Measurements from ENCODE around the gene PPP1R11. TPM values are rescaled to one million over a fixed set of nuclear protein-coding genes. Genes with fewer than 3 reads are reported as not detected.
A peak's percentile ranks its signal among the peaks of the same experiment; 100 is the strongest.

The PPP1R11 gene
- total RNA-seq, 5 donors from 2014 or later (not counting 1 experiment from before 2014, with no cell fraction given), result 47.2 to 61.4 (median 55.6) TPM

DNA sequence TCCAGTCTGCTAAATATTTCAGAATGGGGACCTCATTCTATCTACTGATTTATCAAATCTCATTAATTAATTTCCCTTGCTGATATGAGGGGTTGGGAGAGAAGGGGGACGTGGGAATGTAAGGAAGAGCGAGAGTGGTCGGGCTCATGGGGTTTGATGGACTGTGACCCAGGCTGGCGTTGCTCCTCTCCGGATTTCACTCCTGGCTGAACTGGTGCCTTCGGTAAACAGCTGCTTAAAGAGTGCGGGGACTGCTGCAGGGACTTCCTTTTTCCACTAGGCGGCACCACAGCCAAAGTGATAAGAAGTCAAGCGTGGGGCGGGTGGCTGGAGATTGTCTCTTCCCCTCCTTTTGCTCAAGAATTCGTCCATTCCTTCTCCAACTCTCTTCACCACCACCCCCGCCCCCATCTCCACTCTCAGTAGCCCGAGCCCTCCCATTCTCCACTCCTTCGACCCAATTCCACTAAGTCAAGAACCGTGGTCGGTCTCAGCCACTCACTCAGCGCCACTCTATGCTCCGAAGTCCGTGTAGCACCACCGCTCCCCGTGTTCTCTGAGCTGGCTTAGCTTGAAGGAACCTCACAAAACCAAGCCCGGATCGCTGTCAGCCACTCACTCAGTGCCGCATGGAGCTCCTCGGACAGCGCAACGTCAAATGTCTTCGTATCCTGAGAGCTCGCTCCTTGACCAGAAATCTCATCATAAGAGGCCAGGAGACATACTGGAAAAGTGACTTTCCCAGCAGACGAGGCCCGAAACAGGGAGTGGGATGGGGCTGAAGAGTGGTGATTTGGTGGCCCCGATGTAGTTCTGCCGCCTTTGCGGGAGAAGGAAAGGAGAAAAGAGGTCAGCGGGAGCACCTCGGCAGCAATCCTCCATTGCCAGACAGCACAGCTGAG is 36.2 kb downstream of the PPP1R11 start:
- Mint-ChIP-seq H3K27me3 (peaks cover 28 to 48% of the 10 kb centered on the region in 2 donors), H3K9me3 (no peaks in the 10 kb centered on the region), H3K36me3 (no peaks in the 10 kb centered on the region), H3K4me1 (peaks cover 38 to 47% (median 42%) of the 10 kb centered on the region in 3 donors), H3K4me3 (peak overlapping the region; percentile 82 to 86 (median 84)), H3K27ac (peak overlapping the region; percentile 63 to 77)
- ChIA-PET POLR2A (no interaction called here), CTCF (interaction anchor here (0.6 to 3.5 kb wide), 19 partner anchors 9 to 1447 kb away, joined by 3 to 115 read pairs (median 4); no protein-coding TSS in a partner anchor)
- 9% methylated on average over 28 of the region's 36 CpGs for WGBS (ENCODE audit: insufficient coverage)
- Histone ChIP-seq H3K4me3 (ENCODE audit: control insufficient read depth in 1 of 2, extremely low read depth in 1 of 2, low read length in 1 of 2) (peak overlapping the region; percentile 51 to 86), H3K9me3 (no peaks in the 10 kb centered on the region), H3K27me3 (replicated peaks in 1 of 2; ENCODE audit: control insufficient read depth in 2 of 2, extremely low read depth in 1 of 2, insufficient read depth in 2 of 2, low read length in 1 of 2) (peaks cover 17 to 49% of the 10 kb centered on the region in 2 experiments), H3K4me1 (ENCODE audit: control insufficient read depth in 1 of 2, extremely low read depth in 1 of 2, insufficient read depth in 2 of 2, low read length in 2 of 2) (peaks cover 31 to 40% of the 10 kb centered on the region in 2 experiments), H3K36me3 (ENCODE audit: control insufficient read depth in 2 of 2, extremely low read depth in 1 of 2, insufficient read depth in 1 of 2, low read length in 1 of 2) (no peaks in the 10 kb centered on the region), H3K27ac (ENCODE audit: low read length) (peak overlapping the region; percentile 21)
- peak; percentile 83 to 90 (median 86) for ATAC-seq (replicated peaks in 1 of 4)
- DNase-seq, result peak; percentile 63 to 92 (median 78)

DNA sequence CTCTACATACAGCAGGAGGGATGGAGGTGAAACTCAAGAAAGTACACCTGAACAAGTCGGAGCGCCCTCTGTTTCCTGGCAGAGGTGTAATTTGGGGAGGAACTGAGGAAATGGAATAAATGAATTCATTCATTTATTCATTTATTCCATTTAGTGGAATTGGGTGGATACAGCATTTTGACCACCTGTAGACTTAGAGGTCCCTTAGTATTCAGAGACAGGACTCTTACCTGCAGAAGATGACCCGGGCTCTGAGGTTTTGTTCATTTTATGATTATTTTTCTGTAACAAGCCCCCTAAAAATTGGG is 36.8 kb downstream of the PPP1R11 start:
- DNase-seq (no peak), ATAC-seq (replicated peaks in 1 of 4) (no peak)
- no CpG with 5 or more reads among the region's 3 CpGs for WGBS (ENCODE audit: insufficient coverage)
- Histone ChIP-seq H3K4me1 (ENCODE audit: control insufficient read depth in 1 of 2, extremely low read depth in 1 of 2, insufficient read depth in 2 of 2, low read length in 2 of 2) (peaks cover 29 to 39% of the 10 kb centered on the region in 2 experiments), H3K27ac (ENCODE audit: low read length) (no peak overlapping the region), H3K27me3 (replicated peaks in 1 of 2; ENCODE audit: control insufficient read depth in 2 of 2, extremely low read depth in 1 of 2, insufficient read depth in 2 of 2, low read length in 1 of 2) (peaks cover 17 to 45% of the 10 kb centered on the region in 2 experiments), H3K4me3 (ENCODE audit: control insufficient read depth in 1 of 2, extremely low read depth in 1 of 2, low read length in 1 of 2) (peak overlapping the region; percentile 51 to 86), H3K9me3 (no peaks in the 10 kb centered on the region), H3K36me3 (ENCODE audit: control insufficient read depth in 2 of 2, extremely low read depth in 1 of 2, insufficient read depth in 1 of 2, low read length in 1 of 2) (no peaks in the 10 kb centered on the region)
- Mint-ChIP-seq H3K36me3 (no peaks in the 10 kb centered on the region), H3K27ac (no peak overlapping the region), H3K4me3 (peak overlapping the region; percentile 82 to 86 (median 84)), H3K4me1 (peaks cover 32 to 41% (median 37%) of the 10 kb centered on the region in 3 donors), H3K9me3 (no peaks in the 10 kb centered on the region), H3K27me3 (peaks cover 29 to 47% of the 10 kb centered on the region in 2 donors)
- ChIA-PET CTCF (interaction anchor here (0.6 to 3.5 kb wide), 19 partner anchors 9 to 1447 kb away, joined by 3 to 115 read pairs (median 4); no protein-coding TSS in a partner anchor), POLR2A (no interaction called here)

DNA sequence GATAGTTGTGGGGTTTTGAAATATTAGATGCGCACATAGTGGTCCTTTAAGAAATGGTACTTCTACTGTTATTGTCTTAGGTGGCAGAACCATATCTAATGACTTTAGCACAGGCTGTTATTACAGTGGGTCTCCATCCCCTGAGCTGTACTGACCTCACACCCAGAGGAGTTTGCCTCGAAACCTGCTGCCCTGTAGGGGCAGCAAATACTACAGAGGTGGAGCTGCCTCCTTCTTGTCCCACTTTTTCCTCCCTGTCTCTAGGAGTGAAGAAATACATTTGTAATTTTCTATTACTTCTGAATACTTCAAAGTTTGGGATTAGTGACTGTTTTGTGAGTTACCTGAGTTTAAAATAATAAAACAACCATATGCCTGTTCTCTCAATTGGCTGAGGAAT is 37.7 kb downstream of the PPP1R11 start:
- H3K4me1 Mint-ChIP-seq, result peaks cover 31 to 37% (median 36%) of the 10 kb centered on the region in 3 donors
- Histone ChIP-seq H3K9me3 (no peaks in the 10 kb centered on the region), H3K4me1 (ENCODE audit: control insufficient read depth in 1 of 2, extremely low read depth in 1 of 2, insufficient read depth in 2 of 2, low read length in 2 of 2) (peaks cover 26 to 39% of the 10 kb centered on the region in 2 experiments), H3K27me3 (replicated peaks in 1 of 2; ENCODE audit: control insufficient read depth in 2 of 2, extremely low read depth in 1 of 2, insufficient read depth in 2 of 2, low read length in 1 of 2) (peaks cover 12 to 50% of the 10 kb centered on the region in 2 experiments), H3K4me3 (ENCODE audit: control insufficient read depth in 1 of 2, extremely low read depth in 1 of 2, low read length in 1 of 2) (no peak overlapping the region), H3K36me3 (ENCODE audit: control insufficient read depth in 2 of 2, extremely low read depth in 1 of 2, insufficient read depth in 1 of 2, low read length in 1 of 2) (no peaks in the 10 kb centered on the region), H3K27ac (ENCODE audit: low read length) (no peak overlapping the region)
- no peak overlapping the region for H3K27ac Mint-ChIP-seq
- DNase-seq (no peak), ATAC-seq (replicated peaks in 1 of 4) (no peak)
- no CpG with 5 or more reads among the region's 2 CpGs for WGBS (ENCODE audit: insufficient coverage)
- ChIA-PET CTCF (interaction anchor here in 1 of 2 donors (0.6 to 3.5 kb wide), 3 partner anchors 21 to 296 kb away, joined by 4 to 115 read pairs (median 15); no protein-coding TSS in a partner anchor), POLR2A (interaction anchor here in 1 of 2 donors (0.6 kb wide), 1 partner anchor 8 kb away, joined by 3 read pairs; no protein-coding TSS in a partner anchor)
- no peaks in the 10 kb centered on the region for H3K9me3 Mint-ChIP-seq
- H3K27me3 Mint-ChIP-seq, result peaks cover 27 to 44% of the 10 kb centered on the region in 2 donors
- H3K4me3 Mint-ChIP-seq, result no peak overlapping the region
- H3K36me3 Mint-ChIP-seq, result no peaks in the 10 kb centered on the region

DNA sequence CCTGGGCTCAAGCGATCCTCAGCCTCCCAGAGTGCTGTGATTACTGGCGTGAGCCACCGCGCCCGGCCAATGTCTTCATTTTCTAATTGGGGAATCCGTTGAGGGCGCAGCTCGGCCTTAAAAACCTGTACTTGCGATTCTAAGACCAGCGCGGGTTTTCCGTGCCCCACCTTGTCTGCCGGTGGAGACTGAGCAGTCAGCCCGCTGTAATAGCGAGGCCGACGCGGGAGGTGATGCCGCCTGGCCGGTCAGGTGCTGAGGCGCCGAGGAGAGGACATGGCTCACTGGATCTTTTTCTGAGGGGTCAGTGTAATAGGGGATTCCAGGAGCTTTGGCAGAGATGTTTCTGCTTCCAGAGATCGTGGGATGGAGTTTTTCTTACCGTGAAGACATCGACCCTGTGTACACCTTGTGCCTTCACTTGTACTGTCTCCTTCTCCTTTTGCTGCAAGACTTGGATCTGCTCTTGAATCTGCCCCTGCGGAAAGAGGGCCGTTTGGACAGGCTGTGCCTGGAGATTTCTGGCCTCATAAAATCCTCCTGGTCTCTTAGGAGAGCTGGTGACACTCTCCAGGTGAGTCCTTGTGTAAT is 44.4 kb downstream of the PPP1R11 start:
- WGBS (ENCODE audit: insufficient coverage), result 64% methylated on average over 25 of the region's 27 CpGs
- H3K4me1 Mint-ChIP-seq, result peaks cover 0 to 8% (median 4%) of the 10 kb centered on the region in 3 donors
- ATAC-seq (replicated peaks in 1 of 4), result no peak
- H3K9me3 ChIP-seq, result no peaks in the 10 kb centered on the region
- H3K4me1 ChIP-seq (ENCODE audit: control insufficient read depth in 1 of 2, extremely low read depth in 1 of 2, insufficient read depth in 2 of 2, low read length in 2 of 2), result no peaks in the 10 kb centered on the region
- DNase-seq, result no peak
- H3K27ac Mint-ChIP-seq, result no peak overlapping the region
- ChIA-PET POLR2A (no interaction called here), CTCF (no interaction called here)
- H3K36me3 ChIP-seq (ENCODE audit: control insufficient read depth in 2 of 2, extremely low read depth in 1 of 2, insufficient read depth in 1 of 2, low read length in 1 of 2), result no peaks in the 10 kb centered on the region
- H3K36me3 Mint-ChIP-seq, result no peaks in the 10 kb centered on the region
- H3K9me3 Mint-ChIP-seq, result no peaks in the 10 kb centered on the region
- H3K27me3 ChIP-seq (replicated peaks in 1 of 2; ENCODE audit: control insufficient read depth in 2 of 2, extremely low read depth in 1 of 2, insufficient read depth in 2 of 2, low read length in 1 of 2), result peaks cover 12 to 44% of the 10 kb centered on the region in 2 experiments
- H3K4me3 ChIP-seq (ENCODE audit: control insufficient read depth in 1 of 2, extremely low read depth in 1 of 2, low read length in 1 of 2), result no peak overlapping the region
- no peak overlapping the region for H3K27ac ChIP-seq (ENCODE audit: low read length)
- H3K4me3 Mint-ChIP-seq, result no peak overlapping the region
- peaks cover 53 to 72% of the 10 kb centered on the region in 2 donors for H3K27me3 Mint-ChIP-seq

DNA sequence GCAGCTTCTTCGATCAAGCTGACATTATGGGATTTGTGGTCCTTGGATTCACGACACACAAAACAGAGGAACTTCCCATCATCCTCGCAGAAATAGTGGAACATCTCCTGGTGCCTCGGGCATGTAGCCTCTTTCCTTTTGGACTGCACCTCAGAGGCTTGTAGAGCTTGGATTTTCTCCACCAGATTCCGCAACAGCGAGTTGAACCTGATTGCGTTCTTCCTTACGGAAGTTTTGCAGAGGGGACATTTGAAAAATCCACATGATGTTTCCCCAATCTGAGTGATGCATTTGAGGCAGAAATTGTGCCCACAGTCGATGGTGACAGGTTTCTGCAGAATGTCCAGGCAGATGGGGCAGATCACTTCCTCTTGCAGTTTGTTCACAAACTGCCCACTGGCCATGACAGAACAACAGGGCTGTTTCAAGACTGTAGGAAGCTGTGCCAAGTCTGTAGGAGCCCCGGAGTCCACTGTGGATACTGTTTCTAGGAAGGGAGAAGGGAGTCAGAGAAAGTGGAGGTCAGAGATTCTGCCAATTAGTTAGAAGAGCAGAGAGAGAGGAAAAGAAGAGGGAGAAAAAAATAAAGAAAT is 45.5 kb downstream of the PPP1R11 start:
- CTCF ChIA-PET, result no interaction called here
- H3K27me3 Mint-ChIP-seq, result peaks cover 52 to 67% of the 10 kb centered on the region in 2 donors

More for the DNA sequence above, 45.5 kb downstream of the PPP1R11 start:
- no peak overlapping the region for H3K4me3 ChIP-seq (ENCODE audit: control insufficient read depth in 1 of 2, extremely low read depth in 1 of 2, low read length in 1 of 2)
- H3K9me3 Mint-ChIP-seq, result no peaks in the 10 kb centered on the region
- no peak overlapping the region for H3K27ac ChIP-seq (ENCODE audit: low read length)
- DNase-seq (no peak), ATAC-seq (replicated peaks in 1 of 4) (no peak)
- POLR2A ChIA-PET, result no interaction called here
- no peaks in the 10 kb centered on the region for H3K9me3 ChIP-seq
- 78% methylated on average over 9 of the region's 10 CpGs for WGBS (ENCODE audit: insufficient coverage)
- peaks cover 0 to 8% (median 4%) of the 10 kb centered on the region in 3 donors for H3K4me1 Mint-ChIP-seq
- H3K36me3 ChIP-seq (ENCODE audit: control insufficient read depth in 2 of 2, extremely low read depth in 1 of 2, insufficient read depth in 1 of 2, low read length in 1 of 2), result no peaks in the 10 kb centered on the region
- H3K36me3 Mint-ChIP-seq, result no peaks in the 10 kb centered on the region
- no peak overlapping the region for H3K4me3 Mint-ChIP-seq
- no peaks in the 10 kb centered on the region for H3K4me1 ChIP-seq (ENCODE audit: control insufficient read depth in 1 of 2, extremely low read depth in 1 of 2, insufficient read depth in 2 of 2, low read length in 2 of 2)
- no peak overlapping the region for H3K27ac Mint-ChIP-seq
- H3K27me3 ChIP-seq (replicated peaks in 1 of 2; ENCODE audit: control insufficient read depth in 2 of 2, extremely low read depth in 1 of 2, insufficient read depth in 2 of 2, low read length in 1 of 2), result peaks cover 13 to 39% of the 10 kb centered on the region in 2 experiments

All from T-cell (primary cell).